Measurements from ENCODE around the gene ENPP3. TPM values are rescaled to one million over a fixed set of nuclear protein-coding genes. Genes with fewer than 3 reads are reported as not detected.

The ENPP3 gene
- total RNA-seq, 1 donor from 2014 or later: 0.09 TPM

GRCh38 chr6:131756039-131756438 lies 118.9 kb downstream of the ENPP3 start:
- no peaks in the 10 kb centered on the region for H3K4me1 Mint-ChIP-seq
- Histone ChIP-seq H3K4me1 (no peaks in the 10 kb centered on the region), H3K27me3 (no peaks in the 10 kb centered on the region), H4K20me1 (ENCODE audit: low read depth) (no peaks in the 10 kb centered on the region), H3K9me3 (ENCODE audit: low read depth) (no peaks in the 10 kb centered on the region), H3K36me3 (no peaks in the 10 kb centered on the region), H2AFZ (replicated peaks) (no peak overlapping the region), H3K9ac (no peak overlapping the region), H3K4me3 (no peak overlapping the region), H3F3A (ENCODE audit: low read depth) (no peaks in the 10 kb centered on the region), H3K79me2 (ENCODE audit: low read depth) (no peaks in the 10 kb centered on the region), H3K27ac (no peak overlapping the region), H3K4me2 (no peak overlapping the region)
- no peak overlapping the region for H3K4me3 Mint-ChIP-seq
- no peak for TF ChIP-seq EZH2 (IDR thresholded peaks at IDR 0.05)
- TF ChIP-seq, protein P1, sequence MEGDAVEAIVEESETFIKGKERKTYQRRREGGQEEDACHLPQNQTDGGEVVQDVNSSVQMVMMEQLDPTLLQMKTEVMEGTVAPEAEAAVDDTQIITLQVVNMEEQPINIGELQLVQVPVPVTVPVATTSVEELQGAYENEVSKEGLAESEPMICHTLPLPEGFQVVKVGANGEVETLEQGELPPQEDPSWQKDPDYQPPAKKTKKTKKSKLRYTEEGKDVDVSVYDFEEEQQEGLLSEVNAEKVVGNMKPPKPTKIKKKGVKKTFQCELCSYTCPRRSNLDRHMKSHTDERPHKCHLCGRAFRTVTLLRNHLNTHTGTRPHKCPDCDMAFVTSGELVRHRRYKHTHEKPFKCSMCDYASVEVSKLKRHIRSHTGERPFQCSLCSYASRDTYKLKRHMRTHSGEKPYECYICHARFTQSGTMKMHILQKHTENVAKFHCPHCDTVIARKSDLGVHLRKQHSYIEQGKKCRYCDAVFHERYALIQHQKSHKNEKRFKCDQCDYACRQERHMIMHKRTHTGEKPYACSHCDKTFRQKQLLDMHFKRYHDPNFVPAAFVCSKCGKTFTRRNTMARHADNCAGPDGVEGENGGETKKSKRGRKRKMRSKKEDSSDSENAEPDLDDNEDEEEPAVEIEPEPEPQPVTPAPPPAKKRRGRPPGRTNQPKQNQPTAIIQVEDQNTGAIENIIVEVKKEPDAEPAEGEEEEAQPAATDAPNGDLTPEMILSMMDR (IDR thresholded peaks at IDR 0.05): no peak
- TF ChIP-seq EZH2phosphoT487 (IDR thresholded peaks at IDR 0.05): no peak
- H3K36me3 Mint-ChIP-seq: no peaks in the 10 kb centered on the region
- no peaks in the 10 kb centered on the region for H3K27me3 Mint-ChIP-seq (ENCODE audit: insufficient read depth, low read depth)
- H3K27ac Mint-ChIP-seq: no peak overlapping the region
- DNase-seq (ENCODE audit: low spot score): no peak
- no peaks in the 10 kb centered on the region for H3K9me3 Mint-ChIP-seq

DNA sequence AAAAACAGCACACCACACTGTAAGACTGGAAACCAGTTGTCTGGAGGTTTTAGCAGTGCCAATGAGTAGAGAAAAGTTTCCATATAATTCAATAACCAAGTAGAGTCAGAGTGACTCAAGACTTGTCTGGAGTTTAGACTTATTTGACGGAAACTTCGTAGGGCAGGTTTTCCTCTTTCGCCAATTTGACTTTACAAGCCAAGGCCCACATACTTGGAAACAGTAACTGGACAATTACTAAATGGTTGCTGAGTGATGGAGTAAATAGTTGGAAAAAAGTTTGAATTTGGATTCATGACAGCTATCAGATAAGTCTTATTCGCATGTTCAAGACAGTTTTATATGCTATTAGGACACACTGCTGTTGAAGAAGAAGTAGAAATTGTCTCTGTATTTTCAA lies 121.8 kb downstream of the ENPP3 start:
- Histone ChIP-seq H3K27ac (no peak overlapping the region), H3K4me2 (no peak overlapping the region), H3K27me3 (no peaks in the 10 kb centered on the region), H3K9me3 (ENCODE audit: low read depth) (no peaks in the 10 kb centered on the region), H4K20me1 (ENCODE audit: low read depth) (no peaks in the 10 kb centered on the region), H2AFZ (replicated peaks) (no peak overlapping the region), H3K9ac (no peak overlapping the region), H3K36me3 (no peaks in the 10 kb centered on the region), H3K4me3 (no peak overlapping the region), H3F3A (ENCODE audit: low read depth) (no peaks in the 10 kb centered on the region), H3K4me1 (no peaks in the 10 kb centered on the region), H3K79me2 (ENCODE audit: low read depth) (no peaks in the 10 kb centered on the region)
- DNase-seq (ENCODE audit: low spot score): no peak
- TF ChIP-seq EZH2 (IDR thresholded peaks at IDR 0.05): no peak
- TF ChIP-seq, protein P1 (IDR thresholded peaks at IDR 0.05): no peak
- no peak for TF ChIP-seq EZH2phosphoT487 (IDR thresholded peaks at IDR 0.05)
- H3K27ac Mint-ChIP-seq: no peak overlapping the region
- no peaks in the 10 kb centered on the region for H3K9me3 Mint-ChIP-seq
- H3K4me3 Mint-ChIP-seq: no peak overlapping the region
- H3K4me1 Mint-ChIP-seq: no peaks in the 10 kb centered on the region
- no peaks in the 10 kb centered on the region for H3K27me3 Mint-ChIP-seq (ENCODE audit: insufficient read depth, low read depth)
- H3K36me3 Mint-ChIP-seq: no peaks in the 10 kb centered on the region

GRCh38 chr6:131761060-131761761 lies 124.1 kb downstream of the ENPP3 start:
- H3K4me2 ChIP-seq: no peak overlapping the region
- no peaks in the 10 kb centered on the region for H3K27me3 ChIP-seq
- TF ChIP-seq EZH2 (IDR thresholded peaks at IDR 0.05) (no peak), EZH2phosphoT487 (IDR thresholded peaks at IDR 0.05) (no peak)
- TF ChIP-seq, protein P1 (IDR thresholded peaks at IDR 0.05): no peak
- H3K9me3 ChIP-seq (ENCODE audit: low read depth): no peaks in the 10 kb centered on the region
- H3K4me3 ChIP-seq: no peak overlapping the region
- H3K36me3 Mint-ChIP-seq: no peaks in the 10 kb centered on the region
- H3F3A ChIP-seq (ENCODE audit: low read depth): no peaks in the 10 kb centered on the region
- no peak for DNase-seq (ENCODE audit: low spot score)
- H3K4me3 Mint-ChIP-seq: no peak overlapping the region
- H2AFZ ChIP-seq (replicated peaks): no peak overlapping the region
- no peaks in the 10 kb centered on the region for H3K4me1 Mint-ChIP-seq
- H3K9ac ChIP-seq: no peak overlapping the region
- H3K36me3 ChIP-seq: no peaks in the 10 kb centered on the region
- no peaks in the 10 kb centered on the region for H3K9me3 Mint-ChIP-seq
- no peaks in the 10 kb centered on the region for H4K20me1 ChIP-seq (ENCODE audit: low read depth)
- no peaks in the 10 kb centered on the region for H3K27me3 Mint-ChIP-seq (ENCODE audit: insufficient read depth, low read depth)
- no peaks in the 10 kb centered on the region for H3K4me1 ChIP-seq
- no peaks in the 10 kb centered on the region for H3K79me2 ChIP-seq (ENCODE audit: low read depth)
- no peak overlapping the region for H3K27ac Mint-ChIP-seq
- H3K27ac ChIP-seq: no peak overlapping the region

Data from neural progenitor cell (in vitro differentiated cells).